HepG2 (cell line): ENCODE data around the gene NUDT10. TPM values are rescaled to one million over a fixed set of nuclear protein-coding genes. Genes with fewer than 3 reads are reported as not detected.

ENCODE experiments used
- ATAC-seq: fragments of 200-7000 bp; cut with Tn5 transposase; 3 replicates; pipeline ENCODE4 v1.9.1; 2020; ENCODE audit warnings: mild to moderate bottlenecking, moderate library complexity
- BruUV-seq: library from RNA; stranded (reverse); fragments of 400-500 nt; replicated peaks from 2 replicates; lab custom pipeline; 2021; lab: Mats Ljungman, UMichigan
- CTCF ChIA-PET: fragments of 300-600 bp; formaldehyde crosslinking; extraction: SDS; loops from one replicate; lab custom pipeline; 2021; ENCODE audit warnings: low total read pairs, inconsistent platforms, low intra/inter-chr PET ratio; lab: Yijun Ruan, JAX
- POLR2A ChIA-PET: fragments of 350-600 bp; sonication (Branson Sonifier 250); formaldehyde crosslinking; loops from one replicate; lab custom pipeline; 2020; ENCODE audit warnings: antibody characterized with exemption, inconsistent platforms; lab: Yijun Ruan, JAX
- DNase-seq: peaks from one replicate; pipeline ENCODE4 v3.0.0-alpha.2; 2015; ENCODE audit warnings: low spot score
- FAIRE-seq: peaks from 3 replicates; lab custom pipeline; 2011; peaks lifted over from hg19 to GRCh38; lab: Jason Lieb, UNC
- H2AFZ ChIP-seq: one replicate; pipeline ENCODE4 v1.6.1; 2011; ENCODE audit warnings: low read length, inconsistent platforms
- H3K27ac ChIP-seq: fragments of 300-600 bp; 3 replicates; pipeline ENCODE4 v1.8.0; 2011; ENCODE audit warnings: mixed run types, mild to moderate bottlenecking, mixed read lengths, low read length, inconsistent platforms; ENCODE audit not compliant: insufficient read depth; ENCODE audit errors: extremely low read length
- H3K27me3 ChIP-seq, 2 experiments: fragments of 200-600 bp in 1 of 2; 2 replicates in 1 of 2; 3 replicates in 1 of 2; pipeline versions ENCODE4 v1.6.0 to v1.8.0; 2011; ENCODE audit warnings: low read length in 2 of 2, mild to moderate bottlenecking in 2 of 2, moderate library complexity in 2 of 2, inconsistent platforms in 1 of 2; ENCODE audit not compliant: insufficient read depth in 2 of 2, control insufficient read depth in 1 of 2
- H3K36me3 ChIP-seq, 2 experiments: fragments of 200-600 bp in 1 of 2; replicated peaks in 1 of 2; 2 replicates in 1 of 2; 3 replicates in 1 of 2; pipeline versions ENCODE4 v1.5.1 to v1.8.0; 2011; ENCODE audit warnings: low read length in 2 of 2, inconsistent platforms in 1 of 2; ENCODE audit not compliant: insufficient read depth in 2 of 2, control insufficient read depth in 1 of 2
- H3K4me1 ChIP-seq: 2 replicates; pipeline ENCODE4 v1.5.1; 2012; ENCODE audit warnings: low read length, inconsistent platforms; ENCODE audit not compliant: insufficient read depth
- H3K4me2 ChIP-seq: 2 replicates; pipeline ENCODE4 v1.6.0; 2011; ENCODE audit warnings: low read depth, low read length, inconsistent platforms
- H3K4me3 ChIP-seq, 3 experiments: fragments of 200-600 bp in 1 of 3; sonication (generic), shearing (Covaris generic) in 1 of 3; replicated peaks in 1 of 3; 2 replicates each; pipeline ENCODE4 v1.5.1; 2011 to 2016; ENCODE audit warnings: low read length in 3 of 3, inconsistent platforms in 2 of 3, low read depth in 2 of 3, mild to moderate bottlenecking in 2 of 3, control low read depth in 1 of 3, mixed read lengths in 1 of 3; ENCODE audit not compliant: insufficient read depth in 1 of 3
- H3K79me2 ChIP-seq: one replicate; pipeline ENCODE4 v1.6.1; 2011; ENCODE audit warnings: low read length, inconsistent platforms; ENCODE audit not compliant: insufficient read depth
- H3K9ac ChIP-seq: 2 replicates; pipeline ENCODE4 v1.6.0; 2011; ENCODE audit warnings: mild to moderate bottlenecking, low read depth, low read length, inconsistent platforms; ENCODE audit not compliant: insufficient read depth
- H3K9me3 ChIP-seq: 2 replicates; pipeline ENCODE4 v1.5.1; 2012; ENCODE audit warnings: mild to moderate bottlenecking, low read length
- H4K20me1 ChIP-seq: 2 replicates; pipeline ENCODE4 v1.6.0; 2011; ENCODE audit warnings: inconsistent platforms, mild to moderate bottlenecking, low read length, moderate library complexity; ENCODE audit not compliant: insufficient read depth
- AKNA ChIP-seq: sonication (generic); formaldehyde crosslinking; IDR thresholded peaks from 2 replicates; pipeline ENCODE4 v1.4.0; 2020; ENCODE audit warnings: missing genetic modification reagents, borderline replicate concordance
- BCL3 ChIP-seq: sonication (generic); formaldehyde crosslinking; IDR thresholded peaks from 2 replicates; pipeline ENCODE4 v1.5.1; 2020; ENCODE audit warnings: mild to moderate bottlenecking, missing genetic modification reagents, moderate library complexity
- CHCHD3 ChIP-seq: sonication (generic); formaldehyde crosslinking; IDR thresholded peaks from 2 replicates; pipeline ENCODE4 v1.8.0; 2022; ENCODE audit warnings: mild to moderate bottlenecking, missing genetic modification reagents, moderate library complexity
- FLYWCH1 ChIP-seq: sonication (generic); formaldehyde crosslinking; IDR thresholded peaks from 2 replicates; pipeline ENCODE4 v1.8.1; 2023; ENCODE audit warnings: mild to moderate bottlenecking, missing genetic modification reagents
- HOXA7 ChIP-seq: sonication (generic); formaldehyde crosslinking; IDR thresholded peaks from 2 replicates; pipeline ENCODE4 v1.8.1; 2022; ENCODE audit warnings: mild to moderate bottlenecking, missing genetic modification reagents, moderate library complexity
- MAFG ChIP-seq: sonication (generic); formaldehyde crosslinking; IDR thresholded peaks from 2 replicates; pipeline ENCODE4 v1.5.1; 2020; ENCODE audit warnings: mild to moderate bottlenecking, missing genetic modification reagents
- MED13 ChIP-seq: sonication (generic); formaldehyde crosslinking; IDR thresholded peaks from 2 replicates; pipeline ENCODE4 v1.5.0; 2020; ENCODE audit warnings: missing genetic modification reagents
- MXD3 ChIP-seq: IDR thresholded peaks from 2 replicates; pipeline ENCODE4 v1.6.1; 2016; ENCODE audit warnings: mild to moderate bottlenecking, missing biosample characterization, missing genetic modification reagents
- SCMH1 ChIP-seq: sonication (generic); formaldehyde crosslinking; IDR thresholded peaks from 2 replicates; pipeline ENCODE4 v1.9.0; 2021; ENCODE audit warnings: missing genetic modification reagents, mild to moderate bottlenecking, borderline replicate concordance
- ZBTB1 ChIP-seq: sonication (generic); formaldehyde crosslinking; IDR thresholded peaks from 2 replicates; pipeline ENCODE4 v1.4.0; 2020; ENCODE audit warnings: missing genetic modification reagents, borderline replicate concordance
- ZFP62 ChIP-seq: sonication (generic); formaldehyde crosslinking; IDR thresholded peaks from 2 replicates; pipeline ENCODE4 v1.4.0; 2020; ENCODE audit warnings: missing genetic modification reagents
- ZNF101 ChIP-seq: sonication (generic); formaldehyde crosslinking; IDR thresholded peaks from 2 replicates; pipeline ENCODE4 v1.4.0; 2020; ENCODE audit warnings: mild to moderate bottlenecking, low read depth, missing genetic modification reagents, borderline replicate concordance
- ZNF33A ChIP-seq: sonication (generic); formaldehyde crosslinking; IDR thresholded peaks from 2 replicates; pipeline ENCODE4 v1.5.1; 2020; ENCODE audit warnings: missing genetic modification reagents, mild to moderate bottlenecking, moderate library complexity, borderline replicate concordance
- ZNF512B ChIP-seq: sonication (generic); formaldehyde crosslinking; IDR thresholded peaks from 2 replicates; pipeline ENCODE4 v1.5.1; 2020; ENCODE audit warnings: missing genetic modification reagents, mild to moderate bottlenecking, borderline replicate concordance
- ZNF777 ChIP-seq: sonication (generic); formaldehyde crosslinking; IDR thresholded peaks from 2 replicates; pipeline ENCODE4 v1.4.0; 2020; ENCODE audit warnings: missing genetic modification reagents
- WGBS: methylation state at CpG from one replicate; pipeline ENCODE4 v1.1.6; 2017; ENCODE audit warnings: low lambda C conversion rate; 5-methylcytosine and 5-hydroxymethylcytosine counted together
- in situ Hi-C: cut with HindIII; loops from 2 replicates; pipeline ENCODE4 v1.10.0; 2017; ENCODE audit warnings: low pct_unique_long_range_greater_than_20kb; ENCODE audit not compliant: extremely low pct_ligation_motif_present
- intact Hi-C: fragments of 100-400 bp; cut with micrococcal nuclease; formaldehyde crosslinking; loops from one replicate; pipeline ENCODE4 v1.10.0; 2022; ENCODE audit not compliant: unreplicated experiment
- polyA plus RNA-seq, 8 experiments: library from polyadenylated mRNA; depleted of rRNA in 3 of 8; stranded (reverse) in 7 of 8; unstranded in 1 of 8; fragments of >200 nt; fragmentation: Illumina TruSeq in 4 of 8; extraction: Trizol in 4 of 8; gene quantifications; 2 replicates each; pipeline versions ENCODE4 v1.2.1 to v1.2.3, GENCODE V29; 2011 to 2016; ENCODE audit warnings: low read depth in 4 of 8, missing spikeins in 1 of 8, mixed read lengths in 1 of 8; ENCODE audit not compliant: insufficient read depth in 1 of 8
- total RNA-seq, 5 experiments: library from RNA; depleted of rRNA; stranded (reverse); fragments of >200 nt; fragmentation: Illumina TruSeq; extraction: Trizol; gene quantifications; 2 replicates each; pipeline ENCODE4 v1.2.3, GENCODE V29; 2016; ENCODE audit warnings: low read depth in 1 of 5

NUDT10 gene
- total and polyA plus RNA-seq, 2 of the 13 experiments (the other 11 are each of a cell fraction or from before 2014, with no cell fraction given), result not detected

GRCh38 chrX:51296138-51296537 lies 36.5 kb upstream of the NUDT10 start (continued):
- no peak for TF ChIP-seq BCL3 (CRISPR knock-in tag)
- TF ChIP-seq ZNF777, result no peak

GRCh38 chrX:51316271-51316670 lies 16.4 kb upstream of the NUDT10 start:
- intact Hi-C loops, result no loop called here
- Histone ChIP-seq H3K9me3 (no peaks in the 10 kb centered on the region), H2AFZ (no peak overlapping the region), H4K20me1 (no peaks in the 10 kb centered on the region), H3K36me3 (no peaks in the 10 kb centered on the region), H3K27me3 (no peaks in the 10 kb centered on the region), H3K4me3 (no peak overlapping the region), H3K4me1 (no peaks in the 10 kb centered on the region), H3K9ac (no peak overlapping the region), H3K4me2 (no peak overlapping the region), H3K79me2 (no peaks in the 10 kb centered on the region), H3K27ac (no peak overlapping the region)
- in situ Hi-C loops, result no loop called here
- WGBS, result 0% methylated on average over 1 of the region's 1 CpG
- CTCF ChIA-PET, result no interaction called here
- TF ChIP-seq FLYWCH1 (CRISPR knock-in tag) (no peak), CHCHD3 (CRISPR knock-in tag) (no peak), MXD3 (no peak), MED13 (no peak), AKNA (CRISPR knock-in tag) (no peak), ZNF101 (CRISPR knock-in tag) (no peak), SCMH1 (CRISPR knock-in tag) (no peak), ZNF33A (no peak), ZFP62 (CRISPR knock-in tag) (no peak), ZNF512B (CRISPR knock-in tag) (no peak), HOXA7 (no peak), MAFG (CRISPR knock-in tag) (no peak), ZBTB1 (CRISPR knock-in tag) (no peak)
- POLR2A ChIA-PET, result no interaction called here
- FAIRE-seq (no peak), ATAC-seq (no peak), DNase-seq (no peak)
- no TSS peak for BruUV-seq
